Mucosa of stomach (tissue), 1 donor: ENCODE results near the gene EYA2.

Experiments used
- H3K27me3 ChIP-seq: one replicate; pipeline ENCODE4 v1.7.0; 2013; ENCODE audit warnings: mild to moderate bottlenecking, low read length; ENCODE audit not compliant: control insufficient read depth, insufficient read depth
- H3K36me3 ChIP-seq: one replicate; pipeline ENCODE4 v1.7.0; 2013; ENCODE audit warnings: low read length; ENCODE audit not compliant: control insufficient read depth, insufficient read depth
- H3K4me1 ChIP-seq: one replicate; pipeline ENCODE4 v1.7.0; 2013; ENCODE audit warnings: mild to moderate bottlenecking, low read length; ENCODE audit not compliant: control insufficient read depth, insufficient read depth
- H3K4me3 ChIP-seq: one replicate; pipeline ENCODE4 v1.7.0; 2013; ENCODE audit warnings: low read length
- H3K9ac ChIP-seq: one replicate; pipeline ENCODE4 v1.7.0; 2013; ENCODE audit warnings: mild to moderate bottlenecking, low read length, moderate library complexity
- H3K9me3 ChIP-seq: one replicate; pipeline ENCODE4 v1.7.0; 2013; ENCODE audit warnings: mild to moderate bottlenecking, low read length, moderate library complexity; ENCODE audit not compliant: control insufficient read depth
- donor health status: Pancreatic carcinoma.

EYA2 gene

GRCh38 chr20:46894579-46894958, at the start of gene EYA2:
TSS of gene EYA2 (plus strand) at chr20:46894843. CDS start at chr20:46990011, 95,168 bp downstream.
- peak within 1 kb of the TSS; percentile 71 for H3K9ac ChIP-seq
- peaks cover 3% of the 10 kb centered on the region for H3K27me3 ChIP-seq
- peaks cover 6% of the 10 kb centered on the region for H3K4me1 ChIP-seq
- H3K4me3 ChIP-seq: peak within 1 kb of the TSS; percentile 58
- no peaks in the 10 kb centered on the region for H3K36me3 ChIP-seq
- no peaks in the 10 kb centered on the region for H3K9me3 ChIP-seq

GRCh38 chr20:46844965-46845364, 49.7 kb upstream of the EYA2 start:
- H3K4me1 ChIP-seq: no peaks in the 10 kb centered on the region
- H3K27me3 ChIP-seq: no peaks in the 10 kb centered on the region
- no peaks in the 10 kb centered on the region for H3K36me3 ChIP-seq
- no peak overlapping the region for H3K4me3 ChIP-seq
- H3K9me3 ChIP-seq: no peaks in the 10 kb centered on the region
- H3K9ac ChIP-seq: no peak overlapping the region

- Histone ChIP-seq H3K27me3 (no peaks in the 10 kb centered on the region), H3K9ac (no peak overlapping the region)
Measured at GRCh38 chr20:46849269-46849668, 45.4 kb upstream of the EYA2 start.

GRCh38 chr20:46849751-46850150, 44.9 kb upstream of the EYA2 start:
- Histone ChIP-seq H3K27me3 (no peaks in the 10 kb centered on the region), H3K4me3 (no peak overlapping the region), H3K9me3 (no peaks in the 10 kb centered on the region), H3K9ac (no peak overlapping the region), H3K4me1 (no peaks in the 10 kb centered on the region), H3K36me3 (no peaks in the 10 kb centered on the region)

More at GRCh38 chr20:46849269-46849668, 45.4 kb upstream of the EYA2 start:
- Histone ChIP-seq H3K4me1 (no peaks in the 10 kb centered on the region), H3K36me3 (no peaks in the 10 kb centered on the region), H3K4me3 (no peak overlapping the region), H3K9me3 (no peaks in the 10 kb centered on the region)

GRCh38 chr20:46850416-46850815, 44.2 kb upstream of the EYA2 start:
- Histone ChIP-seq H3K9ac (no peak overlapping the region), H3K9me3 (no peaks in the 10 kb centered on the region), H3K27me3 (no peaks in the 10 kb centered on the region), H3K36me3 (no peaks in the 10 kb centered on the region), H3K4me3 (no peak overlapping the region), H3K4me1 (no peaks in the 10 kb centered on the region)

- no peaks in the 10 kb centered on the region for H3K4me1 ChIP-seq
- no peaks in the 10 kb centered on the region for H3K27me3 ChIP-seq
- H3K9ac ChIP-seq: no peak overlapping the region
- no peaks in the 10 kb centered on the region for H3K9me3 ChIP-seq
- H3K4me3 ChIP-seq: no peak overlapping the region
- H3K36me3 ChIP-seq: no peaks in the 10 kb centered on the region
Measured at GRCh38 chr20:46850896-46851295, 43.7 kb upstream of the EYA2 start.

GRCh38 chr20:46851746-46852145, 42.9 kb upstream of the EYA2 start:
- Histone ChIP-seq H3K4me1 (no peaks in the 10 kb centered on the region), H3K9me3 (no peaks in the 10 kb centered on the region), H3K9ac (no peak overlapping the region), H3K27me3 (no peaks in the 10 kb centered on the region), H3K36me3 (no peaks in the 10 kb centered on the region), H3K4me3 (no peak overlapping the region)

- Histone ChIP-seq H3K4me1 (no peaks in the 10 kb centered on the region), H3K9ac (no peak overlapping the region), H3K36me3 (no peaks in the 10 kb centered on the region), H3K4me3 (no peak overlapping the region), H3K9me3 (no peaks in the 10 kb centered on the region), H3K27me3 (no peaks in the 10 kb centered on the region)
Measured at GRCh38 chr20:46852313-46852712, 42.3 kb upstream of the EYA2 start.

- no peaks in the 10 kb centered on the region for H3K36me3 ChIP-seq
- H3K9me3 ChIP-seq: no peaks in the 10 kb centered on the region
- no peak overlapping the region for H3K4me3 ChIP-seq
- no peak overlapping the region for H3K9ac ChIP-seq
- H3K27me3 ChIP-seq: no peaks in the 10 kb centered on the region
- no peaks in the 10 kb centered on the region for H3K4me1 ChIP-seq
Measured at GRCh38 chr20:46853926-46854325, 40.7 kb upstream of the EYA2 start.

GRCh38 chr20:46857061-46857831, 37.4 kb upstream of the EYA2 start:
- no peak overlapping the region for H3K4me3 ChIP-seq
- H3K9ac ChIP-seq: no peak overlapping the region
- no peaks in the 10 kb centered on the region for H3K9me3 ChIP-seq
- no peaks in the 10 kb centered on the region for H3K4me1 ChIP-seq
- no peaks in the 10 kb centered on the region for H3K27me3 ChIP-seq
- H3K36me3 ChIP-seq: no peaks in the 10 kb centered on the region

- no peaks in the 10 kb centered on the region for H3K27me3 ChIP-seq
- no peaks in the 10 kb centered on the region for H3K9me3 ChIP-seq
- no peaks in the 10 kb centered on the region for H3K36me3 ChIP-seq
- no peak overlapping the region for H3K9ac ChIP-seq
- no peak overlapping the region for H3K4me3 ChIP-seq
- H3K4me1 ChIP-seq: no peaks in the 10 kb centered on the region
Measured at GRCh38 chr20:46865824-46866223, 28.8 kb upstream of the EYA2 start.

- Histone ChIP-seq H3K27me3 (no peaks in the 10 kb centered on the region), H3K9ac (no peak overlapping the region)
Measured at GRCh38 chr20:46870041-46870440, 24.6 kb upstream of the EYA2 start.

More at GRCh38 chr20:46870041-46870440, 24.6 kb upstream of the EYA2 start:
- Histone ChIP-seq H3K36me3 (no peaks in the 10 kb centered on the region), H3K9me3 (no peaks in the 10 kb centered on the region), H3K4me1 (no peaks in the 10 kb centered on the region), H3K4me3 (no peak overlapping the region)
